Choroid plexus epithelial cell (primary cell): ENCODE measurements around the gene SRGAP2B.
"Not testable (repeated sequence)": the region's sequence is repeated elsewhere in the genome, so short reads cannot be mapped to it uniquely, and the experiment has no call there.

ENCODE experiments used
- DNase-seq: peaks from one replicate; pipeline ENCODE4 v3.0.0-alpha.2; 2010; ENCODE audit warnings: low read depth
- H3K4me3 ChIP-seq: 2 replicates; pipeline ENCODE4 v1.5.1; 2011; ENCODE audit warnings: low read depth, mild to moderate bottlenecking, control low read depth, low read length, moderate library complexity

Gene SRGAP2B

GRCh38 chr1:145052019-145052776 is 42.9 kb downstream of the SRGAP2B start:
- H3K4me3 ChIP-seq, DNase-seq: not testable (repeated sequence)

GRCh38 chr1:145048181-145048856 is 46.8 kb downstream of the SRGAP2B start:
- not testable (repeated sequence) for DNase-seq, H3K4me3 ChIP-seq

DNA sequence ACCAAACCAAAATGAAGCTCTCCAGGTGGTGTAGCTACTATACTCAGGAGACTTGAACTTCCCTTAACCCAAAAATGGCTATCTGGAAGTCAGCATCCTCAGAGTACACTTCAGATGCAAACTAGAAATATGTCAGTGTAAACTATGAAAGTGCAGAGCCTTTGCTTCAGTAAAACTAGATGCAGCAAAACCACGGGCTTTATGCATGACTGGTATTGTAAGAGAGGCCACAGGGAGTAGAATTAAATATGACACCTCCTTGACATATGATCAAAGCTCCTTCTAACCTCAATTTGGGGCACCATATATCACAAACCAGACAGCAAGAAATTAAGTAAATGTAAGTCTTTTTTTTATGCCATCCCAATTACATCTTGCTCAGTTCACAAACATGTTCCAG is 47.6 kb downstream of the SRGAP2B start:
- not testable (repeated sequence) for DNase-seq, H3K4me3 ChIP-seq

DNA sequence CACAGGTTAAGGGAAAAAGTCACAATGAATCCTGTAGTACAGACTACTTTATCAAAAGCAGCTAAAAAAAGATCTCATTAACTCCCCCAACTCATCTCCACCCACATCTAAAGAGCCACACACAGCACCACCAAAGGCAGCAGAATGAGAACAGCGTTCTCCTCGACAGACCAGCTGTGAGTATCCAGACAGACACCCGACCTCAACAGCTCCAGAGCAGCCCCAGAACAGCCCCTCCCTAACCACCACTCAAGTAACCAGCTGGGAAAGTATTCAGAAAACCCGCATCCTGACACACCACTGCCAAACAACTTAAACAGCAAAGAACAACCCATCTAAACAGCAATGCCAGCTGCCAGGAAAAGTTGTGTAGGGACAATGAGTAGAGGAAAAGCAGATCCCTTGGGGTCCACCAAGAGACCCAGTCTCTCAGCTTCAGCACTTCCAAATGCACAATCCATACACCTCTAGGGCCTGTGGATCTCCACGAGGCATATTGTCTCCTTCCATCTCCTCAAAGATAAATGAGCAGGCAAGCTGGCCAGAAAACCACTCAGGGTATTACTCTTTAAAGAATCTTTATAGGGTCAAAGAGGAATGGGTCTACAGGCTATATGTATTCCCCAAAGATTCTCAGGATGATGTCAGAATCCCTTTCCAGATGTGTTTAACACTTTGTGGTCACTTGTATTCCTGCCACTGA is 49.4 kb downstream of the SRGAP2B start:
- not testable (repeated sequence) for DNase-seq, H3K4me3 ChIP-seq

DNA sequence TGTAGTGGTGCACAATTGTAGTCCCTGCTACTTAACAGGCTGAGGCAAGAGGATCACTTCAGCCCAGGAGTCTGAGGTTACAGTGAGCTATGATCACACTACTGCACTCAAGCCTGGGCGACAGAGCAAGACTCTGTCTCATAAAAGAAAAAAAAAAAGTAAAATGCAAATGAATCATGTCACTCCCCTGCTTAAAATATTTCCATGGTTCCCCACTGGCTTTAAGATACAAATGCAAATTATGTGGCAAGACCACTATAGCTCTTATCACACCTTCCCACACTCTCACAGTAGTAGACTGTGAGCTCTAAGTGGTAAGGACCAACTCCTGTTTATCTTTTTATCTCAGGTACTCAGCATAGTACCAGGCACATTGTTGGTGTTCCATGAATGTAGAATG is 53.6 kb downstream of the SRGAP2B start:
- DNase-seq, H3K4me3 ChIP-seq: not testable (repeated sequence)

DNA sequence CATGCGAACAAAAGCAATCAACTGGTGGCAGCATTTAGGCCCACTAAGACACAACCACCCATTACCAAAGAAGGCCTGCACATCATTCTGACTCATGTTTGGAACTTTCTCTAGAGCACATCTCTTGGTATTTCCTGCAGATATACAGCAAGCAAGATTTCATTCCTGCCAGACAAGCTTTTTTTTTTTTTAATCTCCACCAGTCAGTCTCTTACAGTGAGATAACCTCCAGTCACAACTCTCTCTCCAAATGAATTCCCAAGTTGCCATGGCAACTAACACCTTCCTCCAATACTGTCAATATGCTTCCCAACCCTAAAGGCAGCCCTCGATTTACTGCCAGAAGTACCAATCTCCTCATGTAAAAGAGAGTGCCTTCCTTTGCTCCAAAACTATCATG is 59.1 kb downstream of the SRGAP2B start:
- H3K4me3 ChIP-seq, DNase-seq: not testable (repeated sequence)

DNA sequence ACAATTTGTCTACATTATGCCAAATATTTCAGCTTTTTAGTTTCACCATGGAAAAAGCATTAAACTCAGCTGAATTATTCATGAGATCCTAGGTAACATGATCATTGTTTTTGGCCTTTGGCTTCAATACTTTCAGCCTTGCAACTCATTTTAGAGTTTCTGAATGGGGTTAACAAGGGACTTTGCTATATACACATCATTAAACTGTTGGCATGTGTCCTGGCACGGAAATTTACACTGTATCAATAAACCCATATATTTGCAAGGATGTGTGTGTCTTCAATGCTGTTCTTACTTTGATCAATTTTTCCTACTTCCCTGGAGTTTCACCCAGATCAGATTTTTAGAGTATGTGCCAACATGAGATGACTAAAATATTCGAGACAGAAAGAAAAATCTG is 61.6 kb downstream of the SRGAP2B start:
- not testable (repeated sequence) for H3K4me3 ChIP-seq, DNase-seq

DNA sequence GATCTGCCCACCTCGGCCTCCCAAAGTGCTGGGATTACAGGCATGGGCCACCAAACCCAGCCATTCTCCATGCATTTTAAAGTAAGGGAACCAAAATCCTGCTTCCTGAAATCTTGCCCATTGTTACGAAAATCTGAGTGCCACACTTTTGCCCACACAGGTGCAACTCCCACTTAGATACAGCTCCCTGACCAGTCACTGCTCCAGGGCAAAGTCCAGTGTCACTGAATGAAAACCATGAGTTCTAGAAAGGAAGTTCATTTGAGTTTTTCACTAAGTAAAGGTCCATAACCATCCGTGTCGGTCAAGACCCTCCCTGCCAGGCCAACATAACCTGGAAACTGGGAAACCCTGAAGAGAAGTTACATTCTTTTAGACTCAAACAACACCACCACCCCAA is 67.9 kb downstream of the SRGAP2B start:
- H3K4me3 ChIP-seq, DNase-seq: not testable (repeated sequence)

DNA sequence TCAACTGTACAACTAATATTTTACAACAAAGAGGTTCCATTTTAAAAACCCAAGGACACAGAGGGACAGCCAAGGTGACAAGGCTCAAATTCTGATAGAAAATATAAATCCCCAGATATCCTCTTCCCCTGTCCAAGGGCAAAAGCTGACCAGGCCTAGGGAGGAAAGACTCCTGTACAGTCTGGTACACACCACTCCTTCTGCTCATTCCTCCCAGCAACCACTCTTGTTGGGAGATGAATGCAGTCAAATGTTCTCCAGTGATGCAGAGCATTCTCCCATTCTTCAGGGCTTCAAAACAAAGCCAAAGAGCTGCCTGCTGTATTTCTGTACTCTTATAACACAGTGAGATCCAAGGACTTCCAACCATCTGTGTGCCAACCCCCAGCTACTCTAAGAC is 69.8 kb downstream of the SRGAP2B start:
- not testable (repeated sequence) for H3K4me3 ChIP-seq, DNase-seq

- not testable (repeated sequence) for H3K4me3 ChIP-seq, DNase-seq
Observed at GRCh38 chr1:145022259-145022658, 72.9 kb downstream of the SRGAP2B start.

DNA sequence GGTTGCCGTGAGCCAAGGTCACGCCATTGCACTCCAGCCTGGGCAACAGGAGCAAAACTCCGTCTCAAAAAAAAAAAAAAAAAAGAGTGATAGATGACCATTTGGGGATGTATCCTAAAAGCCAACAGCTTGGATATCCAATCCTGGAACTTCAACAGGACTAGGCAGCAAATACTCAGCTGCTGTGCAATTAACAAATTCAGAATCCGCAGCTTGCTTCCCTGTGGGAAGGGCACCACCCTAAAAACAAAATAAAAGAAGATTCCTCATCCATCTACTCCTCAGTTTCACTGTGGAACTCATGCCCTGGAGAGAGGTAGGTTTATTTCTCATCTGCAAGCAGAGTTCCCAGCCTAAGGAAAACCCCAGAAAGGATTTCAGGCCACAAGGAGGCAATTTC is 73.4 kb downstream of the SRGAP2B start:
- not testable (repeated sequence) for DNase-seq

GRCh38 chr1:145019709-145020108 is 75.4 kb downstream of the SRGAP2B start:
- not testable (repeated sequence) for H3K4me3 ChIP-seq, DNase-seq

More for the DNA sequence above, 73.4 kb downstream of the SRGAP2B start:
- H3K4me3 ChIP-seq = not testable (repeated sequence)

DNA sequence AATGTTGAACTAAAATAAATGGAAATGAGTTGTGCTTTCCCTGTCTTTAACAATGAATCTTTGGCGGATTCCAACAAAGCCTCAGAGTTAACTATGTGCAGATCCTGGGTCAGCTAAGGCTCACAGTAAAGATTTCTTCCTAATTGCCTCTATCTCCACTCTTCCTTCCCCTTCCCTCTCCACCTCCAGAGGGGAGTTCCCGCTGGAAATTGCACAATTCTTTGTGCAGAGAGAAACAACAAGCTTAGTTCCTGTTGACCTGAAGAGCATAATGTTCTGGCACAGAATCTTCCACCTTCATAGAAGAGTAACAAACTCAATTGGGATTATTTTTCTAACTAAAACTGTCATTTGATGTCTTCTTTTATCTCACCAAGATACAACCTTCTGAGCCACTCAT is 77.4 kb downstream of the SRGAP2B start:
- DNase-seq = peak; percentile 29
- H3K4me3 ChIP-seq = not testable (repeated sequence)

DNA sequence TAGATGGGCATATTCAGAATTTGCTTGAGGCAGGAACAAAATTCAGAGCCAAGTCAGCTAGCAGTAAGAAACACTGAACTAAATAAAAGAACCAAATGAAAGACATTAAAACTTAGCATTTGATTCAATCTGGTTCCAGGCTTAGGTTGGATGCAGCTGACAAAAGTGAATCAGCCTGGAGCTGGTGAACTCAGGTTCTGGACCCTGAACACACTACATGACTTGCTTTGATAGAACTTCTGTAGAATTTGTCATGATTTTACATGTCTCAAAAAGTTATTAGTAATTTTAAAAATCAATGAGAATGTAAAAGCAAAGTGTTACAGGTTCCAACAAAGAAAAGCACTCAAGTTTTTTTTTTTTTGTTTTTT is 78.7 kb downstream of the SRGAP2B start:
- not testable (repeated sequence) for H3K4me3 ChIP-seq, DNase-seq

- H3K4me3 ChIP-seq, DNase-seq: not testable (repeated sequence)
Observed at GRCh38 chr1:145015744-145016491, 79.2 kb downstream of the SRGAP2B start.

DNA sequence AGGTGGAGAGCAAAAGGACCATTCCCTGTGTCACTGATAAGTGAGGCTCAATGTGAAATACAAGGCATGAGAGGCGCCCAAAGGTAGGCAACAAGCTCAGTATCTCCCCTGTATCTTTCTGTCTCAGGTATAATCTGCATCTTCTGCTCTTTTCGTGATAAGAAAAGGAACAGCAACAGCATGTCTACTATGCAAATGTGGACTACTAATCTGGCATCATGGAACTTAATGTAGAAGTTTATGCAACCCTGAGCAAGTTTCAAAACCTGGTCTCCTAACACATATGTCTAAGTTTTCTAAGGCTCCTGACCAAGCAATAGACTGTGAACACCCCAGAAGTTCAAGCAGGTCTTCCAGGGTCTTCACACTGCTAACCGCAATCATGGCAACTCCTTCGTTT is 81.8 kb downstream of the SRGAP2B start:
- not testable (repeated sequence) for DNase-seq, H3K4me3 ChIP-seq

DNA sequence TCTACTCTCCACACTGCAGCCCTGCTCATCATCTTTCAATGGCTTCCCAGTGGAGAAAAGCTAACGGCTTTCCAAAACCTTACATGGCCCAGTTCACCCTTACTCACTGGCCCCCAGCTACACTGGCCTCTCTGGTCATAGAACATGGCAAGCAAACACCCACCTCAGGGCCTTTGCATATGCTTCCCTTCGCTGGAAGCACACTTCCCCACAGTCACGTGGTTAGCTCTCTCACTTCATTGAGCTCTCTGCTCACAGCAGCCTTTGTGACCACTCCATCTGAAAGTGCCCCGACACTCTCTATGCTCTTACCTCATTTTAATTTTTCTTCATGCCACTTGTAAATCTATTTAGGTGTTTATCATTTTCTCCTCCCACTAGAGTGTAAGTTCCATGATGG is 83.3 kb downstream of the SRGAP2B start:
- DNase-seq, H3K4me3 ChIP-seq: not testable (repeated sequence)

DNA sequence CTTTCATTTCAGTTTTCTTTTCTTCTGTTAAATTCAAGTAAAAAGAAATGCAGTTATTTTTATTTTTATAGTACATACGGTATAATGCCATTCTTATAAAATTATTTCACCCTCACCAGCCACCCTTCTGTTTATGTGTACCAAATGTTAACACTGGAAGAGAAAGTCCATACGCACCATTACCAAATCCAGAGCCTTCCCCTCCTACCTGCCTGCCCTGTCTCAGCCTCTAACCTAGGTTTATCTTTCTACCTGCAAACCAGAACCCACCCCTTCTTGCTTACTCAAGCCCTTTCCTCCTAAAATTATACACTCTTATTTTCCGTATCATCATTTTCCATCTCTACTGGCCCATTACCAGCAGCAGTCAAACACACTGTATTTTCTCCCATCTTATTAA is 84.5 kb downstream of the SRGAP2B start:
- not testable (repeated sequence) for H3K4me3 ChIP-seq, DNase-seq

GRCh38 chr1:145009928-145010327 is 85.2 kb downstream of the SRGAP2B start:
- H3K4me3 ChIP-seq, DNase-seq: not testable (repeated sequence)
